Right lobe of liver (tissue), 4 donors: Measurements from ENCODE around the gene TLE1.
"Not testable (repeated sequence)": the region's sequence is repeated elsewhere in the genome, so short reads cannot be mapped to it uniquely, and the experiment has no call there.

Experiments
- POLR2A ChIP-seq: fragments of 450-650 bp; IDR thresholded peaks from one replicate; pipeline ENCODE4 v1.6.1; 2017; ENCODE audit warnings: antibody characterized with exemption, mild to moderate bottlenecking
- TF ChIP-seq, protein P1 (sequence below), 4 donors: fragments of 200-600 bp in 3 of 4; fragments of 450-650 bp in 1 of 4; IDR thresholded peaks; one replicate each; pipeline versions ENCODE4 v1.5.1 to v1.8.0; 2016 to 2022; ENCODE audit warnings: antibody characterized with exemption in 4 of 4, mild to moderate bottlenecking in 2 of 4
- donor health status: DM: no; HTN: no; CAD: no.
- donor health status: DM: no; HTN: no; CAD: no.
- donor health status: DM: no; HTN: yes; CAD: no.

DNA sequence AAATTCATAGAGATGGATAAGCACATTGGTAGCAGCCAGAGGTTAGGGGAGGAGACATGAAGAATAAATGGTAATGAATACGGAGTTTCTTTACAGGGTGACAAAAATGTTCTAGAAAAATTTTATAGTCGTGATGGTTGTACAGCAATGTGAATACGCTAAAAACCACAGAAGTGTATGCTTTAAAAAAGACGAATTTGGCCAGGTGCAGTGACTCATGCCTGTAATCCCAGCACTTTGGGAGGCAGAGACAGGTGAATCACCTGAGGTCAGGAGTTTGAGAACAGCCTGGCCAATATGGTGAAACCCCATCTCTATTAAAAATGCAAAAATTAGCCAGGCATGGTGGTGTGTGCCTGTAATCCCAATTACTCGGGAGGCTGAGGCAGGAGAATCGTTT, 44.8 kb downstream of the TLE1 start:
- not testable (repeated sequence) for TF ChIP-seq POLR2A
- TF ChIP-seq, protein P1, sequence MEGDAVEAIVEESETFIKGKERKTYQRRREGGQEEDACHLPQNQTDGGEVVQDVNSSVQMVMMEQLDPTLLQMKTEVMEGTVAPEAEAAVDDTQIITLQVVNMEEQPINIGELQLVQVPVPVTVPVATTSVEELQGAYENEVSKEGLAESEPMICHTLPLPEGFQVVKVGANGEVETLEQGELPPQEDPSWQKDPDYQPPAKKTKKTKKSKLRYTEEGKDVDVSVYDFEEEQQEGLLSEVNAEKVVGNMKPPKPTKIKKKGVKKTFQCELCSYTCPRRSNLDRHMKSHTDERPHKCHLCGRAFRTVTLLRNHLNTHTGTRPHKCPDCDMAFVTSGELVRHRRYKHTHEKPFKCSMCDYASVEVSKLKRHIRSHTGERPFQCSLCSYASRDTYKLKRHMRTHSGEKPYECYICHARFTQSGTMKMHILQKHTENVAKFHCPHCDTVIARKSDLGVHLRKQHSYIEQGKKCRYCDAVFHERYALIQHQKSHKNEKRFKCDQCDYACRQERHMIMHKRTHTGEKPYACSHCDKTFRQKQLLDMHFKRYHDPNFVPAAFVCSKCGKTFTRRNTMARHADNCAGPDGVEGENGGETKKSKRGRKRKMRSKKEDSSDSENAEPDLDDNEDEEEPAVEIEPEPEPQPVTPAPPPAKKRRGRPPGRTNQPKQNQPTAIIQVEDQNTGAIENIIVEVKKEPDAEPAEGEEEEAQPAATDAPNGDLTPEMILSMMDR (IDR thresholded peaks at IDR 0.05) = not testable (repeated sequence)
